ENCODE measurements around the gene TMPRSS6.

- TF ChIP-seq CTCF (IDR thresholded peaks at IDR 0.05) (no peak), EZH2 (IDR thresholded peaks at IDR 0.05; ENCODE audit: borderline replicate concordance, insufficient read depth, low read depth, low read length, poor library complexity, severe bottlenecking) (no peak)
Observed at GRCh38 chr22:37032535-37033460, 76.7 kb downstream of the TMPRSS6 start.
